GM18870 (cell line): Measurements from ENCODE around the gene PDE8A.
"Not testable (repeated sequence)": the region's sequence is repeated elsewhere in the genome, so short reads cannot be mapped to it uniquely, and the experiment has no call there.

Experiments used
- ATAC-seq: cut with Tn5 transposase; IDR thresholded peaks from one replicate; pipeline ENCODE4 v1.9.1; 2021; ENCODE audit warnings: moderate library complexity; ENCODE audit not compliant: unreplicated experiment

The PDE8A gene

GRCh38 chr15:84987949-84988624 is 6.4 kb downstream of the PDE8A start:
- no peak for ATAC-seq

- no peak for ATAC-seq
Measured at GRCh38 chr15:84988909-84989644, 7.4 kb downstream of the PDE8A start.

- ATAC-seq, result no peak
Measured at GRCh38 chr15:84990507-84990906, 8.9 kb downstream of the PDE8A start.

- ATAC-seq, result no peak
Measured at GRCh38 chr15:84991014-84991712, 9.5 kb downstream of the PDE8A start.

- peak; percentile 47 for ATAC-seq
Measured at GRCh38 chr15:84992157-84992944, 10.7 kb downstream of the PDE8A start.

GRCh38 chr15:84996055-84996454 is 14.4 kb downstream of the PDE8A start:
- no peak for ATAC-seq

- not testable (repeated sequence) for ATAC-seq
Measured at GRCh38 chr15:84996714-84997113, 15.1 kb downstream of the PDE8A start.

GRCh38 chr15:84997214-84997613 is 15.6 kb downstream of the PDE8A start:
- not testable (repeated sequence) for ATAC-seq

GRCh38 chr15:85000189-85000864 is 18.7 kb downstream of the PDE8A start:
- ATAC-seq, result no peak

GRCh38 chr15:85000937-85001336 is 19.3 kb downstream of the PDE8A start:
- ATAC-seq, result no peak

- ATAC-seq, result no peak
Measured at GRCh38 chr15:85002517-85002916, 20.9 kb downstream of the PDE8A start.

GRCh38 chr15:85003593-85004312 is 22.1 kb downstream of the PDE8A start:
- ATAC-seq, result no peak

- no peak for ATAC-seq
Measured at GRCh38 chr15:85004550-85004949, 22.9 kb downstream of the PDE8A start.

GRCh38 chr15:85005319-85005718 is 23.7 kb downstream of the PDE8A start:
- ATAC-seq, result no peak

GRCh38 chr15:85005746-85006145 is 24.1 kb downstream of the PDE8A start:
- no peak for ATAC-seq

GRCh38 chr15:85006201-85006600 is 24.5 kb downstream of the PDE8A start:
- ATAC-seq, result no peak

- ATAC-seq, result no peak
Measured at GRCh38 chr15:85006655-85007054, 25.0 kb downstream of the PDE8A start.

GRCh38 chr15:85007137-85007536 is 25.5 kb downstream of the PDE8A start:
- no peak for ATAC-seq

GRCh38 chr15:85007741-85008397 is 26.2 kb downstream of the PDE8A start:
- ATAC-seq, result no peak
